ENCODE data around the gene ZSCAN2. TPM values are rescaled to one million over a fixed set of nuclear protein-coding genes. Genes with fewer than 3 reads are reported as not detected.
A peak's percentile ranks its signal among the peaks of the same experiment; 100 is the strongest.

ZSCAN2 gene
- total RNA-seq, 1 experiment from 2014 or later: 15.2 TPM

DNA sequence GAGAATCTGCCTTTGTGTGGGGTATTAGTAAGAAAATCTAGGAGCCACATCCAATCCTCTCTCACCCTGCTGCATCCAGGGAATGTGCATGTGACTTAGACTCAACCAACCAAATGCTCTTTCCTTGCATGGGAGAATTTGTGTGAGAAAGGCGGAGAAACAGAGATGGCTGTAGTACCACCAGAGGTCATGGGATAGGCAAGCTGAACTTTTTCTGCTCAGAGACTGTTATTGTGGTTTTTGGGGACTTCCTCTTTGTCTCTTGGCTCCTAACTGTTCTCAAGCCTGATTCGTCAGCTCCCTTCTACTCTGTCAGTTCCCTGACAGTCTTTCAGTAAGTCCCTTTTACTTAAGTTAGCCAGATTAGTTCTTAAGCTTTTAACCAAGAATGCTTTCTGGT is 2.6 kb upstream of the ZSCAN2 start:
- H3K36me3 ChIP-seq (ENCODE audit: insufficient read depth, low read length, poor library complexity, severe bottlenecking): no peaks in the 10 kb centered on the region
- BruUV-seq (replicated peaks): no TSS peak
- peaks cover 4% of the 10 kb centered on the region for H3K4me1 ChIP-seq (ENCODE audit: insufficient read depth, low read length, poor library complexity, severe bottlenecking)
- POLR2A ChIA-PET (ENCODE audit: low non-redundant PET): no interaction called here
- no peak for DNase-seq (ENCODE audit: low spot score)
- H3K4me3 ChIP-seq (ENCODE audit: low read depth, low read length, poor library complexity, severe bottlenecking): no peak overlapping the region
- intact Hi-C loops (cut with micrococcal nuclease; ENCODE audit: unreplicated experiment): no loop called here
- TF ChIP-seq, protein P1, sequence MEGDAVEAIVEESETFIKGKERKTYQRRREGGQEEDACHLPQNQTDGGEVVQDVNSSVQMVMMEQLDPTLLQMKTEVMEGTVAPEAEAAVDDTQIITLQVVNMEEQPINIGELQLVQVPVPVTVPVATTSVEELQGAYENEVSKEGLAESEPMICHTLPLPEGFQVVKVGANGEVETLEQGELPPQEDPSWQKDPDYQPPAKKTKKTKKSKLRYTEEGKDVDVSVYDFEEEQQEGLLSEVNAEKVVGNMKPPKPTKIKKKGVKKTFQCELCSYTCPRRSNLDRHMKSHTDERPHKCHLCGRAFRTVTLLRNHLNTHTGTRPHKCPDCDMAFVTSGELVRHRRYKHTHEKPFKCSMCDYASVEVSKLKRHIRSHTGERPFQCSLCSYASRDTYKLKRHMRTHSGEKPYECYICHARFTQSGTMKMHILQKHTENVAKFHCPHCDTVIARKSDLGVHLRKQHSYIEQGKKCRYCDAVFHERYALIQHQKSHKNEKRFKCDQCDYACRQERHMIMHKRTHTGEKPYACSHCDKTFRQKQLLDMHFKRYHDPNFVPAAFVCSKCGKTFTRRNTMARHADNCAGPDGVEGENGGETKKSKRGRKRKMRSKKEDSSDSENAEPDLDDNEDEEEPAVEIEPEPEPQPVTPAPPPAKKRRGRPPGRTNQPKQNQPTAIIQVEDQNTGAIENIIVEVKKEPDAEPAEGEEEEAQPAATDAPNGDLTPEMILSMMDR (conservative IDR thresholded peaks at IDR 0.05; ENCODE audit: low read depth, low read length): no peak
- TF ChIP-seq EZH2 (IDR thresholded peaks at IDR 0.05; ENCODE audit: borderline replicate concordance, low read depth, low read length, poor library complexity, severe bottlenecking): no peak
- no peak overlapping the region for H3K27ac ChIP-seq (ENCODE audit: low read depth, low read length, poor library complexity, severe bottlenecking)
- CTCF ChIA-PET: interaction anchor here (1.3 kb wide), 1 partner anchor 40 kb away, joined by 6 read pairs; no protein-coding TSS in a partner anchor
- H3K27me3 ChIP-seq (replicated peaks; ENCODE audit: insufficient read depth, low read depth, low read length, poor library complexity): no peaks in the 10 kb centered on the region
- no peaks in the 10 kb centered on the region for H3K9me3 ChIP-seq (ENCODE audit: low read depth, low read length, poor library complexity, severe bottlenecking)

DNA sequence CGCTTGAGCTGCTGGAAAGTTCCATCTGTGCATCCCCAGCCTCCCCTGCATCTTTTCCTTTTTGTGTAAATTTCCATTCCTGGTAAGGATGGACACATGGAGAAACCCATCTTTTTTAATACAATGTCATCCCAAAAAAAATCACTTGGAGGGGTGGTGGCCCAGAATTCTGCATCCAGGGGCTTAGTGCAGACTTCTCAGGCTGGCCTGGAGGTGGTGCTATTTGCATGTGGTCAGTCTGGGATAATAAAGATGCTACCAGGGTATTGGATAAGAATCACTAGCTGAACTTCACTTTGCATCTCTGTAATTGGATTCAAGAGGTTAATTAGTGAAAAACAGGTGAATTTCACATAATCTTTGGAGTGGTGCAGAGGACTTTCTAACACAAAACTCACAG is 1.8 kb upstream of the ZSCAN2 start:
- no peak for TF ChIP-seq EZH2 (IDR thresholded peaks at IDR 0.05; ENCODE audit: borderline replicate concordance, low read depth, low read length, poor library complexity, severe bottlenecking)
- TF ChIP-seq, protein P1 (conservative IDR thresholded peaks at IDR 0.05; ENCODE audit: low read depth, low read length): peak; percentile 65
- H3K4me3 ChIP-seq (ENCODE audit: low read depth, low read length, poor library complexity, severe bottlenecking): no peak overlapping the region
- H3K4me1 ChIP-seq (ENCODE audit: insufficient read depth, low read length, poor library complexity, severe bottlenecking): peaks cover 4% of the 10 kb centered on the region
- CTCF ChIA-PET: interaction anchor here (0.6 to 1.3 kb wide), 4 partner anchors 33 to 329 kb away, joined by 3 to 6 read pairs (median 4); no protein-coding TSS in a partner anchor
- BruUV-seq (replicated peaks): no TSS peak
- no peaks in the 10 kb centered on the region for H3K9me3 ChIP-seq (ENCODE audit: low read depth, low read length, poor library complexity, severe bottlenecking)
- peak; percentile 58 for DNase-seq (ENCODE audit: low spot score)
- POLR2A ChIA-PET (ENCODE audit: low non-redundant PET): no interaction called here
- intact Hi-C loops (cut with micrococcal nuclease; ENCODE audit: unreplicated experiment): no loop called here
- peaks cover 3% of the 10 kb centered on the region for H3K36me3 ChIP-seq (ENCODE audit: insufficient read depth, low read length, poor library complexity, severe bottlenecking)
- no peak overlapping the region for H3K27ac ChIP-seq (ENCODE audit: low read depth, low read length, poor library complexity, severe bottlenecking)
- H3K27me3 ChIP-seq (replicated peaks; ENCODE audit: insufficient read depth, low read depth, low read length, poor library complexity): no peaks in the 10 kb centered on the region

DNA sequence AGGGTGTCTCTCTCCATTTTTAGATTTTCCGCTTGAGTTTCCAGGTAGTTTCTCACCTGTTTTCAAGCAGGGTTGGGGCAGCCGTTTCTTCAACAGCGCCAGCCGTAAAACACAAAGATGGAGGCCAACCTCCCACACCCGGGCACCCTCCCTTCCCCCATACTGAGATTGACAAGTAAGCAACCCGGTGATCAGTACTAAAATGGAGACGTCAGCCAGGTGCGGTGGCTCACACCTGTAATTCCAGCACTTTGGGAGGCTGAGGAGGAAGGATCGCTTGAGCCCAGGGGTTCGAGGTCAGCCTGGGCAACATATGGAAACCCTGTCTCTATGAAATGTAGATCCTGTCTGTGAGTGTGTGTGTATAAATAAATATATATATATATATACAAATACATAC is 903 bp upstream of the ZSCAN2 start:
- POLR2A ChIA-PET (ENCODE audit: low non-redundant PET): interaction anchor here (0.6 kb wide), 1 partner anchor 31 kb away, joined by 3 read pairs; no protein-coding TSS in a partner anchor
- CTCF ChIA-PET: interaction anchor here (0.6 to 0.7 kb wide), 2 partner anchors 29 to 32 kb away, joined by 5 to 9 read pairs; no protein-coding TSS in a partner anchor
- intact Hi-C loops (cut with micrococcal nuclease; ENCODE audit: unreplicated experiment): loop anchor here (2.0 kb wide), 1 partner anchor 31 kb away; no protein-coding TSS in a partner anchor
- TF ChIP-seq, protein P1 (conservative IDR thresholded peaks at IDR 0.05; ENCODE audit: low read depth, low read length): no peak
- no peak for TF ChIP-seq EZH2 (IDR thresholded peaks at IDR 0.05; ENCODE audit: borderline replicate concordance, low read depth, low read length, poor library complexity, severe bottlenecking)
- no peak for DNase-seq (ENCODE audit: low spot score)
- Histone ChIP-seq H3K4me1 (ENCODE audit: insufficient read depth, low read length, poor library complexity, severe bottlenecking) (peaks cover 10% of the 10 kb centered on the region), H3K27ac (ENCODE audit: low read depth, low read length, poor library complexity, severe bottlenecking) (no peak overlapping the region), H3K9me3 (ENCODE audit: low read depth, low read length, poor library complexity, severe bottlenecking) (no peaks in the 10 kb centered on the region), H3K4me3 (ENCODE audit: low read depth, low read length, poor library complexity, severe bottlenecking) (no peak overlapping the region), H3K27me3 (replicated peaks; ENCODE audit: insufficient read depth, low read depth, low read length, poor library complexity) (no peaks in the 10 kb centered on the region), H3K36me3 (ENCODE audit: insufficient read depth, low read length, poor library complexity, severe bottlenecking) (peaks cover 8% of the 10 kb centered on the region)
- no TSS peak for BruUV-seq (replicated peaks)
